Measurements from ENCODE around the gene GPRIN2.

GRCh38 chr10:46557319-46558121 lies 1.1 kb upstream of the GPRIN2 start:
- TF ChIP-seq POLR2AphosphoS5 (IDR thresholded peaks at IDR 0.05; ENCODE audit: borderline replicate concordance, low read depth, low read length) (no peak), FOXP2 (optimal IDR thresholded peaks at IDR 0.05; ENCODE audit: control extremely low read depth, extremely low read length, insufficient read depth) (no peak), EZH2 (IDR thresholded peaks at IDR 0.05) (no peak)

All from SK-N-MC (cell line).